Keratinocyte (primary cell): Measurements from ENCODE around the gene CASP7. TPM values are rescaled to one million over a fixed set of nuclear protein-coding genes. Genes with fewer than 3 reads are reported as not detected.

ENCODE experiments used
- DNase-seq: peaks from one replicate; pipeline ENCODE4 v3.0.0-alpha.2; 2011; ENCODE audit warnings: low read depth, missing footprints, low spot score
- FAIRE-seq: peaks from 2 replicates; lab custom pipeline; 2011; peaks lifted over from hg19 to GRCh38; lab: Jason Lieb, UNC
- H2AFZ ChIP-seq: 2 replicates; pipeline ENCODE4 v1.6.0; 2012; ENCODE audit warnings: low read length, control low read depth, inconsistent platforms; ENCODE audit not compliant: control insufficient read depth
- H3K27ac ChIP-seq: 2 replicates; pipeline ENCODE4 v1.5.1; 2011; ENCODE audit warnings: low read length; ENCODE audit not compliant: control insufficient read depth, insufficient read depth
- H3K27me3 ChIP-seq: 3 replicates; pipeline ENCODE4 v1.6.0; 2011; ENCODE audit warnings: low read length; ENCODE audit not compliant: control insufficient read depth, insufficient read depth; ENCODE audit errors: extremely low read depth
- H3K36me3 ChIP-seq, 2 experiments: 2 replicates in 1 of 2; 3 replicates in 1 of 2; pipeline ENCODE4 v1.5.1; 2011; ENCODE audit warnings: low read length in 2 of 2, mild to moderate bottlenecking in 1 of 2; ENCODE audit not compliant: control insufficient read depth in 2 of 2, insufficient read depth in 2 of 2; ENCODE audit errors: extremely low read depth in 1 of 2
- H3K4me1 ChIP-seq: 3 replicates; pipeline ENCODE4 v1.5.1; 2011; ENCODE audit warnings: low read length; ENCODE audit not compliant: control insufficient read depth, insufficient read depth; ENCODE audit errors: extremely low read depth
- H3K4me2 ChIP-seq: 3 replicates; pipeline ENCODE4 v1.6.0; 2011; ENCODE audit warnings: low read depth, low read length; ENCODE audit not compliant: control insufficient read depth, insufficient read depth; ENCODE audit errors: extremely low read depth
- H3K4me3 ChIP-seq, 3 experiments: fragments of 200-600 bp in 1 of 3; sonication (generic) in 1 of 3; 2 replicates in 2 of 3; 3 replicates in 1 of 3; pipeline ENCODE4 v1.5.1; 2011 to 2016; ENCODE audit warnings: low read length in 3 of 3, mild to moderate bottlenecking in 3 of 3, control low read depth in 2 of 3, inconsistent platforms in 1 of 3, low read depth in 1 of 3, mixed read lengths in 1 of 3, mixed run types in 1 of 3, moderate library complexity in 1 of 3; ENCODE audit not compliant: control insufficient read depth in 2 of 3, insufficient read depth in 2 of 3; ENCODE audit errors: extremely low read depth in 1 of 3
- H3K79me2 ChIP-seq: 2 replicates; pipeline ENCODE4 v1.6.0; 2012; ENCODE audit warnings: low read length; ENCODE audit not compliant: control insufficient read depth, insufficient read depth
- H3K9ac ChIP-seq: 3 replicates; pipeline ENCODE4 v1.6.0; 2011; ENCODE audit warnings: low read length; ENCODE audit not compliant: control insufficient read depth, insufficient read depth; ENCODE audit errors: extremely low read depth
- H3K9me1 ChIP-seq: 3 replicates; pipeline ENCODE4 v1.6.0; 2011; ENCODE audit warnings: low read length; ENCODE audit not compliant: control insufficient read depth, insufficient read depth; ENCODE audit errors: extremely low read depth
- H3K9me3 ChIP-seq: 2 replicates; pipeline ENCODE4 v1.5.1; 2012; ENCODE audit warnings: low read depth, low read length; ENCODE audit not compliant: control insufficient read depth
- H4K20me1 ChIP-seq: 3 replicates; pipeline ENCODE4 v1.6.0; 2011; ENCODE audit warnings: low read length; ENCODE audit not compliant: control insufficient read depth, insufficient read depth; ENCODE audit errors: extremely low read depth
- CTCF ChIP-seq, 3 experiments: IDR thresholded peaks in 1 of 3; conservative IDR thresholded peaks in 1 of 3; optimal IDR thresholded peaks in 1 of 3; 2 replicates in 2 of 3; 3 replicates in 1 of 3; pipeline versions ENCODE3 to v1.5.1; 2011; ENCODE audit warnings: low read length in 3 of 3, mild to moderate bottlenecking in 3 of 3, moderate library complexity in 2 of 3, control low read depth in 1 of 3, inconsistent platforms in 1 of 3; ENCODE audit not compliant: insufficient read depth in 2 of 3; ENCODE audit errors: extremely low read depth in 1 of 3
- EZH2 ChIP-seq: IDR thresholded peaks from one replicate; pipeline ENCODE4 v1.6.1; 2012; ENCODE audit warnings: inconsistent platforms, mild to moderate bottlenecking, low read length, moderate library complexity
- dilution Hi-C: fragments of 300-500 bp; cut with MboI; formaldehyde crosslinking; loops from one replicate; pipeline ENCODE4 v1.7.0; 2020; ENCODE audit warnings: low sequenced_read_pairs; ENCODE audit not compliant: extremely low pct_ligation_motif_present
- polyA plus RNA-seq, 5 experiments: library from polyadenylated mRNA; depleted of rRNA in 3 of 5; stranded (reverse) in 3 of 5; stranded (forward) in 1 of 5; unstranded in 1 of 5; fragments of >200 nt; gene quantifications; 1 replicate in 1 of 5; 2 replicates in 3 of 5; 3 replicates in 1 of 5; pipeline versions ENCODE4 v1.2.1 to v1.2.3, GENCODE V29; 2011 to 2012; ENCODE audit warnings: missing spikeins in 2 of 5, low read depth in 1 of 5, low replicate concordance in 1 of 5

The CASP7 gene
- polyA plus RNA-seq, 1 donor (not counting 4 experiments of a cell fraction or from before 2014, with no cell fraction given) = 23.2 TPM

DNA sequence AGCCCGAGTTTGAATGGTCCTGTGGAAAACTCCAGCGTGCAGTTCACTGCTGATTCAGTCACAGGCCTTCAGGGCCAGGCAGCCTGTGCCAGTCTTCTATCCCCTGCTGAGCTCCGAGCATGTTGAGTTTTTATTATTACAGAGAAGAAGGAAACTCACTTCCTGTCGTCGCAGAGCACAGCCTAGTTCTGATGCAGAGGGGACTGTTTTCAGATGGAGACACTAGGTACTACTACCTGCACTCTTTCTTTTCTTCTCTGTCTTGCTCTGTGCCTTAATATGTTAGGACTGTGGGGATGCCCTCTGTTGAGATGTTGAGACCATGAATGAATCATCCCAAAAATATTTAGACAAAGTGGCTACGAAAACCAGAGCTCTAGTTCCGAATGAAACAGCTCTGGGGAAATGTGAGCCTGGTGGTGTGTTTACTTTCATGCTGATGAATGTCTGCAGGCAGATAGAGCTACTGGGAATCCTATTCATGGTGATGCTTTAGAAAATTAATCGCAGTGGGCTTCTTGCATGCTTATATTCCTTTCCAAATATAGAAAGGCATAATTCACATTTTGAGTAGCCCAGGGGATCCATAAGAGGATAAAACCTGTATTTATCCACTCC lies 29.6 kb downstream of the CASP7 start:
- dilution Hi-C loops = no loop called here

GRCh38 chr10:113711142-113711541 lies 31.4 kb downstream of the CASP7 start:
- H4K20me1 ChIP-seq = no peaks in the 10 kb centered on the region
- dilution Hi-C loops = no loop called here
- H3K9me3 ChIP-seq = no peaks in the 10 kb centered on the region

More for the DNA sequence above, 29.6 kb downstream of the CASP7 start:
- no peaks in the 10 kb centered on the region for H4K20me1 ChIP-seq
- peaks cover 0 to 1% of the 10 kb centered on the region in 2 experiments for H3K36me3 ChIP-seq
- H3K4me3 ChIP-seq = no peak overlapping the region
- no peaks in the 10 kb centered on the region for H3K9me1 ChIP-seq
- no peaks in the 10 kb centered on the region for H3K79me2 ChIP-seq
- DNase-seq = no peak
- H3K9me3 ChIP-seq = no peaks in the 10 kb centered on the region
- TF ChIP-seq CTCF (optimal IDR thresholded peaks at IDR 0.05 in 1 of 3, IDR thresholded peaks at IDR 0.05 in 1 of 3, conservative IDR thresholded peaks at IDR 0.05 in 1 of 3; ENCODE audit: extremely low read depth in 1 of 3, insufficient read depth in 2 of 3, low read length in 3 of 3) (no peak), EZH2 (no peak)
- H3K27ac ChIP-seq = no peak overlapping the region
- H3K9ac ChIP-seq = no peak overlapping the region
- H2AFZ ChIP-seq = no peak overlapping the region
- H3K4me2 ChIP-seq = no peak overlapping the region
- H3K4me1 ChIP-seq = no peaks in the 10 kb centered on the region
- no peaks in the 10 kb centered on the region for H3K27me3 ChIP-seq
- no peak for FAIRE-seq

More at GRCh38 chr10:113711142-113711541, 31.4 kb downstream of the CASP7 start:
- H3K27ac ChIP-seq = no peak overlapping the region
- H3K9me1 ChIP-seq = no peaks in the 10 kb centered on the region
- no peak overlapping the region for H3K4me3 ChIP-seq
- no peak overlapping the region for H2AFZ ChIP-seq
- FAIRE-seq (no peak), DNase-seq (no peak)
- H3K4me2 ChIP-seq = no peak overlapping the region
- H3K27me3 ChIP-seq = no peaks in the 10 kb centered on the region
- no peaks in the 10 kb centered on the region for H3K79me2 ChIP-seq
- no peak overlapping the region for H3K9ac ChIP-seq
- no peaks in the 10 kb centered on the region for H3K4me1 ChIP-seq
- TF ChIP-seq CTCF (optimal IDR thresholded peaks at IDR 0.05 in 1 of 3, IDR thresholded peaks at IDR 0.05 in 1 of 3, conservative IDR thresholded peaks at IDR 0.05 in 1 of 3; ENCODE audit: extremely low read depth in 1 of 3, insufficient read depth in 2 of 3, low read length in 3 of 3) (no peak), EZH2 (no peak)
- peaks cover 0 to 1% of the 10 kb centered on the region in 2 experiments for H3K36me3 ChIP-seq
